ENCODE data around the gene SIGMAR1.

- TF ChIP-seq, protein P1, sequence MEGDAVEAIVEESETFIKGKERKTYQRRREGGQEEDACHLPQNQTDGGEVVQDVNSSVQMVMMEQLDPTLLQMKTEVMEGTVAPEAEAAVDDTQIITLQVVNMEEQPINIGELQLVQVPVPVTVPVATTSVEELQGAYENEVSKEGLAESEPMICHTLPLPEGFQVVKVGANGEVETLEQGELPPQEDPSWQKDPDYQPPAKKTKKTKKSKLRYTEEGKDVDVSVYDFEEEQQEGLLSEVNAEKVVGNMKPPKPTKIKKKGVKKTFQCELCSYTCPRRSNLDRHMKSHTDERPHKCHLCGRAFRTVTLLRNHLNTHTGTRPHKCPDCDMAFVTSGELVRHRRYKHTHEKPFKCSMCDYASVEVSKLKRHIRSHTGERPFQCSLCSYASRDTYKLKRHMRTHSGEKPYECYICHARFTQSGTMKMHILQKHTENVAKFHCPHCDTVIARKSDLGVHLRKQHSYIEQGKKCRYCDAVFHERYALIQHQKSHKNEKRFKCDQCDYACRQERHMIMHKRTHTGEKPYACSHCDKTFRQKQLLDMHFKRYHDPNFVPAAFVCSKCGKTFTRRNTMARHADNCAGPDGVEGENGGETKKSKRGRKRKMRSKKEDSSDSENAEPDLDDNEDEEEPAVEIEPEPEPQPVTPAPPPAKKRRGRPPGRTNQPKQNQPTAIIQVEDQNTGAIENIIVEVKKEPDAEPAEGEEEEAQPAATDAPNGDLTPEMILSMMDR (IDR thresholded peaks at IDR 0.05; ENCODE audit: low read length) = 0 out of 2 replicates have a peak, but pooled peaks have one; percentile 3
- TF ChIP-seq EZH2 (optimal IDR thresholded peaks at IDR 0.05; ENCODE audit: low read depth, low read length) = no peak
- no peak for TF ChIP-seq EZH2phosphoT487 (IDR thresholded peaks at IDR 0.05; ENCODE audit: low read length)
Measured at GRCh38 chr9:34611251-34611810, 26.3 kb downstream of the SIGMAR1 start.

Data from MM.1S (cell line).